Myocyte (in vitro differentiated cells): ENCODE results near the gene ANKRD13D. TPM values are rescaled to one million over a fixed set of nuclear protein-coding genes. Genes with fewer than 3 reads are reported as not detected.

ENCODE experiments used
- total RNA-seq: library from RNA; depleted of rRNA; stranded (reverse); fragments of >200 nt; gene quantifications from 2 replicates; pipeline ENCODE4 v1.2.3, GENCODE V29; 2014

Gene ANKRD13D
- total RNA-seq, 1 donor from 2014 or later, result 24.5 TPM

Other genes with a start within 250 kb of the ANKRD13D start
- gene RHOD, start 232.5 kb upstream of the ANKRD13D start, total RNA-seq, result 0.32 and 0.88 TPM in 2 replicates
- gene KDM2A, start 170.0 kb upstream of the ANKRD13D start, total RNA-seq, result 28.4 and 34.6 TPM in 2 replicates
- gene GRK2, start 22.8 kb upstream of the ANKRD13D start, total RNA-seq, result 101 TPM in 2 replicates
- gene SSH3, start 14.2 kb downstream of the ANKRD13D start, total RNA-seq, result 17.7 and 18.3 TPM in 2 replicates
- gene POLD4, start 64.2 kb downstream of the ANKRD13D start, total RNA-seq, result 105 and 115 TPM in 2 replicates
- gene CLCF1, start 84.3 kb downstream of the ANKRD13D start, total RNA-seq, result 3.3 and 6.8 TPM in 2 replicates
- gene RAD9A, start 102.7 kb downstream of the ANKRD13D start, total RNA-seq, result 5.5 and 8.1 TPM in 2 replicates
- gene PPP1CA, start 112.6 kb downstream of the ANKRD13D start, total RNA-seq, result 229 and 241 TPM in 2 replicates
- not detected in 2 replicates for gene TBC1D10C, start 114.8 kb downstream of the ANKRD13D start, total RNA-seq
- gene CARNS1, start 126.4 kb downstream of the ANKRD13D start, total RNA-seq, result 49.7 and 83.0 TPM in 2 replicates
- 53.3 and 77.4 TPM in 2 replicates for gene RPS6KB2, start 139.2 kb downstream of the ANKRD13D start, total RNA-seq
- 0.88 and 0.94 TPM in 2 replicates for gene PTPRCAP, start 148.4 kb downstream of the ANKRD13D start, total RNA-seq
- 64.5 and 66.9 TPM in 2 replicates for gene CORO1B, start 154.2 kb downstream of the ANKRD13D start, total RNA-seq
- gene GPR152, start 163.4 kb downstream of the ANKRD13D start, total RNA-seq, result not detected in 2 replicates
- 1.7 and 4.9 TPM in 2 replicates for gene CABP4, start 166.1 kb downstream of the ANKRD13D start, total RNA-seq
- 62.2 and 144 TPM in 2 replicates for gene TMEM134, start 179.9 kb downstream of the ANKRD13D start, total RNA-seq
- gene AIP, start 193.7 kb downstream of the ANKRD13D start, total RNA-seq, result 47.9 and 56.4 TPM in 2 replicates
- 24.8 and 34.6 TPM in 2 replicates for gene PITPNM1, start 216.1 kb downstream of the ANKRD13D start, total RNA-seq
- 31.2 and 48.4 TPM in 2 replicates for gene CDK2AP2, start 218.9 kb downstream of the ANKRD13D start, total RNA-seq
- not detected in 2 replicates for gene CABP2, start 234.1 kb downstream of the ANKRD13D start, total RNA-seq